ENCODE data around the gene MCM7. TPM values are rescaled to one million over a fixed set of nuclear protein-coding genes. Genes with fewer than 3 reads are reported as not detected.

The MCM7 gene
- polyA plus RNA-seq, 3 donors, result 6.9 to 61.1 (median 8.8) TPM

GRCh38 chr7:100100420-100101015, 679 bp downstream of the MCM7 start:
- peaks cover 22 to 27% of the 10 kb centered on the region in 2 donors for H3K4me1 ChIP-seq (ENCODE audit: control insufficient read depth in 1 of 2, insufficient read depth in 2 of 2, low read length in 2 of 2)
- H3K36me3 Mint-ChIP-seq, result peaks cover 57 to 65% of the 10 kb centered on the region in 2 donors
- peak overlapping the region; percentile 87 to 92 for H3K4me3 Mint-ChIP-seq
- peak overlapping the region; percentile 100 for H3K4me2 ChIP-seq (replicated peaks; ENCODE audit: extremely low read depth, low read length, poor library complexity, severe bottlenecking)
- H3K27me3 Mint-ChIP-seq (ENCODE audit: low read depth in 3 of 3), result peaks cover 0 to 3% (median 2%) of the 10 kb centered on the region in 3 donors
- intact Hi-C loops (cut with micrococcal nuclease), result no loop called here
- H3K9ac ChIP-seq (ENCODE audit: insufficient read depth, low read length, poor library complexity, severe bottlenecking), result peak overlapping the region; percentile 74
- H3K4me3 ChIP-seq (replicated peaks in 1 of 3; ENCODE audit: low read depth in 2 of 3, low read length in 3 of 3), result peak overlapping the region; percentile 83 to 95 (median 85)
- H3K27me3 ChIP-seq (ENCODE audit: control insufficient read depth in 2 of 2, insufficient read depth in 2 of 2, low read length in 2 of 2), result no peaks in the 10 kb centered on the region
- H3K27ac ChIP-seq (ENCODE audit: low read depth in 1 of 2, low read length in 2 of 2), result peak overlapping the region; percentile 83 to 86
- H3K27ac Mint-ChIP-seq, result peak overlapping the region; percentile 89 to 97 (median 95)
- peaks cover 51 to 63% of the 10 kb centered on the region in 2 donors for H3K36me3 ChIP-seq (replicated peaks in 1 of 2; ENCODE audit: control insufficient read depth in 1 of 2, insufficient read depth in 2 of 2, low read length in 2 of 2)
- peaks cover 53% of the 10 kb centered on the region for H3K79me2 ChIP-seq (ENCODE audit: insufficient read depth, low read length)
- H3K9me3 Mint-ChIP-seq, result no peaks in the 10 kb centered on the region
- H4K20me1 ChIP-seq (ENCODE audit: insufficient read depth, low read length), result no peaks in the 10 kb centered on the region
- DNase-seq, result peak; percentile 79 to 93 (median 90)
- H3K4me1 Mint-ChIP-seq, result peaks cover 23% of the 10 kb centered on the region
- H3K9me3 ChIP-seq (replicated peaks in 1 of 2; ENCODE audit: control insufficient read depth in 1 of 2, insufficient read depth in 1 of 2, low read length in 2 of 2), result no peaks in the 10 kb centered on the region
- TF ChIP-seq CTCF (IDR thresholded peaks at IDR 0.05), result no peak
- peak overlapping the region; percentile 95 for H2AFZ ChIP-seq (ENCODE audit: insufficient read depth, low read depth, low read length, poor library complexity, severe bottlenecking)
- WGBS (ENCODE audit: insufficient coverage), result 0% methylated on average over 61 of the region's 61 CpGs

- no peak for TF ChIP-seq CTCF (IDR thresholded peaks at IDR 0.05)
- peaks cover 52 to 64% of the 10 kb centered on the region in 2 donors for H3K36me3 ChIP-seq (replicated peaks in 1 of 2; ENCODE audit: control insufficient read depth in 1 of 2, insufficient read depth in 2 of 2, low read length in 2 of 2)
- H3K79me2 ChIP-seq (ENCODE audit: insufficient read depth, low read length), result peaks cover 53% of the 10 kb centered on the region
- Mint-ChIP-seq H3K9me3 (no peaks in the 10 kb centered on the region), H3K27ac (peak overlapping the region in 6 of 7 donors; percentile 11 to 96 (median 89)), H3K4me1 (peaks cover 23% of the 10 kb centered on the region), H3K36me3 (peaks cover 59 to 67% of the 10 kb centered on the region in 2 donors), H3K27me3 (ENCODE audit: low read depth in 3 of 3) (peaks cover 0 to 3% (median under 1%) of the 10 kb centered on the region in 3 donors), H3K4me3 (peak overlapping the region; percentile 87 to 92)
- no peaks in the 10 kb centered on the region for H4K20me1 ChIP-seq (ENCODE audit: insufficient read depth, low read length)
- H3K27me3 ChIP-seq (ENCODE audit: control insufficient read depth in 2 of 2, insufficient read depth in 2 of 2, low read length in 2 of 2), result no peaks in the 10 kb centered on the region
- H3K4me3 ChIP-seq (replicated peaks in 1 of 3; ENCODE audit: low read depth in 2 of 3, low read length in 3 of 3), result peak overlapping the region in 1 of 3 experiments; percentile 95
- no peak overlapping the region for H2AFZ ChIP-seq (ENCODE audit: insufficient read depth, low read depth, low read length, poor library complexity, severe bottlenecking)
- no peaks in the 10 kb centered on the region for H3K9me3 ChIP-seq (replicated peaks in 1 of 2; ENCODE audit: control insufficient read depth in 1 of 2, insufficient read depth in 1 of 2, low read length in 2 of 2)
- peak overlapping the region; percentile 100 for H3K4me2 ChIP-seq (replicated peaks; ENCODE audit: extremely low read depth, low read length, poor library complexity, severe bottlenecking)
- intact Hi-C loops (cut with micrococcal nuclease), result no loop called here
- DNase-seq, result no peak
- H3K9ac ChIP-seq (ENCODE audit: insufficient read depth, low read length, poor library complexity, severe bottlenecking), result no peak overlapping the region
- peak overlapping the region in 1 of 2 donors; percentile 86 for H3K27ac ChIP-seq (ENCODE audit: low read depth in 1 of 2, low read length in 2 of 2)
- peaks cover 22 to 27% of the 10 kb centered on the region in 2 donors for H3K4me1 ChIP-seq (ENCODE audit: control insufficient read depth in 1 of 2, insufficient read depth in 2 of 2, low read length in 2 of 2)
- 90% methylated on average over 12 of the region's 12 CpGs for WGBS (ENCODE audit: insufficient coverage)
Measured at GRCh38 chr7:100099452-100099851, 1.7 kb downstream of the MCM7 start.
